K562 (cell line): ENCODE results near the gene CAPN2. TPM values are rescaled to one million over a fixed set of nuclear protein-coding genes. Genes with fewer than 3 reads are reported as not detected.
A peak's percentile ranks its signal among the peaks of the same experiment; 100 is the strongest.

Experiments used
- ATAC-seq: fragments of 200-7000 bp; cut with Tn5 transposase; 3 replicates; pipeline ENCODE4 v1.9.1; 2020; ENCODE audit warnings: moderate library complexity
- BruUV-seq: library from RNA; stranded (reverse); fragments of 400-500 nt; replicated peaks from 2 replicates; lab custom pipeline; 2021; lab: Mats Ljungman, UMichigan
- CTCF ChIA-PET: fragments of 300-600 bp; formaldehyde crosslinking; extraction: SDS; loops from one replicate; lab custom pipeline; 2021; ENCODE audit warnings: low intra/inter-chr PET ratio; lab: Yijun Ruan, JAX
- POLR2A ChIA-PET: fragments of 300-600, 350-650 bp; sonication (Branson Sonifier 250); formaldehyde crosslinking; extraction: SDS; loops from one replicate; lab custom pipeline; 2021; ENCODE audit warnings: antibody characterized with exemption, inconsistent platforms; lab: Yijun Ruan, JAX
- DNase-seq, 4 experiments: peaks; one replicate each; pipeline versions ENCODE4 v3.0.0 to v3.0.0-alpha.2; 2011 to 2018; ENCODE audit warnings: low spot score in 3 of 4, mixed read lengths in 3 of 4; ENCODE audit errors: extremely low read depth in 1 of 4
- FAIRE-seq: peaks from 2 replicates; lab custom pipeline; 2011; peaks lifted over from hg19 to GRCh38; lab: Jason Lieb, UNC
- H2AFZ ChIP-seq: 2 replicates; pipeline ENCODE4 v1.6.0; 2011; ENCODE audit warnings: low read depth, low read length, control low read depth, inconsistent platforms
- H3K27ac ChIP-seq: fragments of 200-600 bp; 3 replicates; pipeline ENCODE4 v1.8.0; 2011; ENCODE audit warnings: low read depth, mild to moderate bottlenecking, control low read depth, inconsistent platforms, low read length, moderate library complexity, mixed read lengths; ENCODE audit errors: extremely low read depth
- H3K27me3 ChIP-seq, 2 experiments: fragments of 300-600 bp in 1 of 2; 2 replicates in 1 of 2; 3 replicates in 1 of 2; pipeline versions ENCODE4 v1.6.0 to v1.8.0; 2011; ENCODE audit warnings: inconsistent platforms in 2 of 2, low read length in 2 of 2, mild to moderate bottlenecking in 1 of 2, mixed read lengths in 1 of 2, moderate library complexity in 1 of 2; ENCODE audit not compliant: control insufficient read depth in 2 of 2, insufficient read depth in 2 of 2
- H3K36me3 ChIP-seq: fragments of 300-600 bp; 3 replicates; pipeline ENCODE4 v1.8.0; 2011; ENCODE audit warnings: mild to moderate bottlenecking, low read length, inconsistent platforms; ENCODE audit not compliant: control insufficient read depth, insufficient read depth
- H3K4me1 ChIP-seq, 2 experiments: fragments of 200-600 bp in 1 of 2; replicated peaks in 1 of 2; 2 replicates in 1 of 2; 3 replicates in 1 of 2; pipeline versions ENCODE4 v1.5.1 to v1.8.0; 2011; ENCODE audit warnings: inconsistent platforms in 2 of 2, low read length in 2 of 2, mild to moderate bottlenecking in 1 of 2, mixed read lengths in 1 of 2, moderate library complexity in 1 of 2; ENCODE audit not compliant: control insufficient read depth in 2 of 2, insufficient read depth in 2 of 2
- H3K4me2 ChIP-seq: 2 replicates; pipeline ENCODE4 v1.6.1; 2011; ENCODE audit warnings: low read length, control low read depth, inconsistent platforms, mixed read lengths; ENCODE audit not compliant: insufficient read depth
- H3K4me3 ChIP-seq: fragments of 200-600 bp; sonication (generic), shearing (Covaris generic); 2 replicates; pipeline ENCODE4 v1.5.1; 2016; ENCODE audit warnings: control low read depth, inconsistent platforms
- H3K79me2 ChIP-seq: fragments of 200-600 bp; 3 replicates; pipeline ENCODE4 v1.8.0; 2011; ENCODE audit warnings: low read length, inconsistent platforms; ENCODE audit not compliant: control insufficient read depth, insufficient read depth
- H3K9ac ChIP-seq, 2 experiments: 2 replicates each; pipeline versions ENCODE4 v1.6.0 to v1.6.1; 2011; ENCODE audit warnings: low read depth in 2 of 2, low read length in 2 of 2, control low read depth in 1 of 2, inconsistent platforms in 1 of 2, mild to moderate bottlenecking in 1 of 2, mixed read lengths in 1 of 2; ENCODE audit not compliant: insufficient read depth in 1 of 2
- H3K9me1 ChIP-seq: one replicate; pipeline ENCODE4 v1.6.0; 2011; ENCODE audit warnings: inconsistent platforms, mild to moderate bottlenecking, low read length, moderate library complexity; ENCODE audit not compliant: control insufficient read depth, insufficient read depth
- H3K9me3 ChIP-seq: replicated peaks from 2 replicates; pipeline ENCODE4 v1.5.1; 2011; ENCODE audit warnings: low read depth, low read length, inconsistent platforms; ENCODE audit not compliant: control insufficient read depth, insufficient read depth
- H4K20me1 ChIP-seq: replicated peaks from 2 replicates; pipeline ENCODE4 v1.6.1; 2011; ENCODE audit warnings: low read length, inconsistent platforms, mixed read lengths; ENCODE audit not compliant: control insufficient read depth, insufficient read depth
- ASH1L ChIP-seq: fragments of 450-650 bp; IDR thresholded peaks from 2 replicates; pipeline ENCODE4 v1.6.1; 2018; ENCODE audit warnings: borderline replicate concordance, mild to moderate bottlenecking, low read depth; ENCODE audit not compliant: partially characterized antibody
- CREB1 ChIP-seq, 2 experiments: sonication (generic) in 1 of 2; formaldehyde crosslinking in 1 of 2; IDR thresholded peaks; 2 replicates each; pipeline versions ENCODE4 v1.6.1 to v1.8.0; 2012 to 2022; ENCODE audit warnings: inconsistent platforms in 1 of 2, mild to moderate bottlenecking in 1 of 2, missing genetic modification reagents in 1 of 2, moderate library complexity in 1 of 2
- ERF ChIP-seq: fragments of 450-650 bp; formaldehyde crosslinking; IDR thresholded peaks from 2 replicates; pipeline ENCODE4 v1.4.0; 2020; ENCODE audit warnings: mild to moderate bottlenecking, mixed read lengths
- FOXA1 ChIP-seq: fragments of 450-650 bp; IDR thresholded peaks from 2 replicates; pipeline ENCODE4 v1.6.1; 2016; ENCODE audit warnings: mild to moderate bottlenecking, borderline replicate concordance
- GTF2F1 ChIP-seq: IDR thresholded peaks from 2 replicates; pipeline ENCODE4 v1.6.1; 2011; ENCODE audit warnings: low read depth, low read length, improper control_type of control experiment
- KAT7 ChIP-seq: sonication (generic); formaldehyde crosslinking; IDR thresholded peaks from 2 replicates; pipeline ENCODE4 v1.8.0; 2022; ENCODE audit warnings: missing genetic modification reagents, mild to moderate bottlenecking, borderline replicate concordance
- MCM3 ChIP-seq: fragments of 450-650 bp; IDR thresholded peaks from 2 replicates; pipeline ENCODE4 v1.6.1; 2016
- POLR3G ChIP-seq: IDR thresholded peaks from 2 replicates; pipeline ENCODE4 v1.6.1; 2011; ENCODE audit not compliant: insufficient read length, insufficient replicate concordance; ENCODE audit errors: extremely low read depth
- PPARD ChIP-seq: fragments of 250-450 bp; sonication (Bioruptor Pico); IDR thresholded peaks from 2 replicates; pipeline ENCODE4 v1.8.0; 2022; ENCODE audit warnings: inconsistent platforms, mild to moderate bottlenecking, moderate library complexity
- RNF219 ChIP-seq: fragments of 250-450 bp; sonication (Bioruptor Pico); IDR thresholded peaks from 2 replicates; pipeline ENCODE4 v1.5.0; 2022; ENCODE audit warnings: mild to moderate bottlenecking
- SETDB1 ChIP-seq: IDR thresholded peaks from one replicate; pipeline ENCODE4 v1.6.1; 2012; ENCODE audit warnings: low read length, control low read depth, inconsistent platforms
- SNAPC5 ChIP-seq: fragments of 250-450 bp; sonication (Bioruptor Pico); IDR thresholded peaks from 2 replicates; pipeline ENCODE4 v1.8.0; 2021; ENCODE audit warnings: moderate library complexity, mild to moderate bottlenecking, inconsistent platforms
- SRSF3 ChIP-seq: fragments of 200-400 bp; formaldehyde crosslinking; IDR thresholded peaks from 2 replicates; pipeline ENCODE4 v1.6.1; 2016; ENCODE audit warnings: mild to moderate bottlenecking, low read length, moderate library complexity; ENCODE audit not compliant: insufficient read depth
- THAP12 ChIP-seq: fragments of 250-450 bp; sonication (Bioruptor Pico); IDR thresholded peaks from 2 replicates; pipeline ENCODE4 v1.9.0; 2021; ENCODE audit warnings: mild to moderate bottlenecking, inconsistent platforms
- ZNF311 ChIP-seq: fragments of 250-450 bp; sonication (Bioruptor Pico); IDR thresholded peaks from 2 replicates; pipeline ENCODE4 v1.4.0; 2020; ENCODE audit warnings: mild to moderate bottlenecking, moderate library complexity
- ZNF79 ChIP-seq: fragments of 250-450 bp; sonication (Bioruptor Pico); IDR thresholded peaks from 2 replicates; pipeline ENCODE4 v1.4.0; 2020; ENCODE audit warnings: low read depth, mild to moderate bottlenecking, moderate library complexity
- WGBS: fragments of 100-300 bp; shearing (Covaris generic); methylation state at CpG from one replicate; pipeline ENCODE4 v1.1.6; 2016; ENCODE audit warnings: low coverage, mixed read lengths; ENCODE audit not compliant: insufficient coverage; ENCODE audit errors: missing lambda C conversion rate; 5-methylcytosine and 5-hydroxymethylcytosine counted together
- in situ Hi-C: fragments of 300-500 bp; cut with MboI; formaldehyde crosslinking; loops from 4 replicates; pipeline ENCODE4 v1.15.0; 2018; ENCODE audit warnings: inconsistent platforms, mixed read lengths
- intact Hi-C: fragments of 100-400 bp; cut with micrococcal nuclease; formaldehyde crosslinking; loops from 2 replicates; pipeline ENCODE4 v1.14.2; 2022
- polyA plus RNA-seq, 8 experiments: library from polyadenylated mRNA; depleted of rRNA in 4 of 8; stranded (reverse) in 5 of 8; unstranded in 3 of 8; fragments of >200 nt; fragmentation: Nextera tagmentation in 2 of 8; fragmentation: Illumina TruSeq in 1 of 8; extraction: Ambion mirVana in 2 of 8; extraction: Trizol in 1 of 8; gene quantifications; 2 replicates each; pipeline versions ENCODE4 v1.2.1 to v1.2.3, GENCODE V29; 2011 to 2014; ENCODE audit warnings: inconsistent platforms in 1 of 8, missing spikeins in 1 of 8
- total RNA-seq, 7 experiments: library from RNA; depleted of rRNA in 6 of 7; stranded (reverse); fragments of >200 nt in 6 of 7; fragmentation: Illumina TruSeq in 2 of 7; extraction: Trizol in 2 of 7; gene quantifications; 2 replicates each; pipeline versions ENCODE4 v1.2.1 to v1.2.3, GENCODE V29; 2011 to 2021; ENCODE audit warnings: low replicate concordance in 1 of 7

CAPN2 gene
- total and polyA plus RNA-seq, 9 of the 15 experiments (the other 6 are each of a cell fraction or from before 2014, with no cell fraction given): 24.6 to 157 (median 101) TPM

- no peak for TF ChIP-seq RNF219 (CRISPR knock-in tag)
Observed at GRCh38 chr1:223775711-223776074, 63.4 kb downstream of the CAPN2 start (continued).

- peak overlapping the region; percentile 69 for H3K4me2 ChIP-seq
- intact Hi-C loops: no loop called here
- ChIA-PET CTCF (no interaction called here), POLR2A (interaction anchor here (0.5 to 9.8 kb wide), 9 partner anchors 10 to 75 kb away, joined by 3 to 75 read pairs (median 6); partner anchors contain the start of gene TP53BP2)
- peak overlapping the region; percentile 87 for H3K27ac ChIP-seq
- no peak overlapping the region for H3K4me3 ChIP-seq
- H3K79me2 ChIP-seq: peaks cover 15% of the 10 kb centered on the region; the same call in 2 of the 3 replicates
- no peak overlapping the region for H2AFZ ChIP-seq
- H3K36me3 ChIP-seq: peaks cover 94% of the 10 kb centered on the region
- H3K9me1 ChIP-seq: no peaks in the 10 kb centered on the region
- no peaks in the 10 kb centered on the region for H4K20me1 ChIP-seq
- in situ Hi-C loops: no loop called here
- no TSS peak for BruUV-seq
- no peaks in the 10 kb centered on the region for H3K9me3 ChIP-seq
- WGBS: 12% methylated on average over 9 of the region's 9 CpGs
- peaks cover 22 to 51% of the 10 kb centered on the region in 2 experiments for H3K4me1 ChIP-seq
- FAIRE-seq (peak; percentile 78), DNase-seq (peak in 3 of 4 experiments; percentile 40 to 86 (median 63)), ATAC-seq (peak; percentile 77)
- H3K27me3 ChIP-seq: no peaks in the 10 kb centered on the region
- H3K9ac ChIP-seq: peak overlapping the region; percentile 53 to 77; a peak in 3 of 4 replicates
- TF ChIP-seq ZNF311 (CRISPR knock-in tag) (no peak), THAP12 (no peak), SRSF3 (no peak), ERF (CRISPR knock-in tag) (0 out of 2 replicates have a peak, but pooled peaks have one; percentile 25), SETDB1 (no peak), POLR3G (no peak), ZNF79 (CRISPR knock-in tag) (no peak), PPARD (CRISPR knock-in tag) (no peak), GTF2F1 (no peak), SNAPC5 (CRISPR knock-in tag) (no peak), ASH1L (no peak), CREB1 (IDR thresholded peaks at IDR 0.05) (peak; percentile 26; the same call in 1 of the 2 replicates), CREB1 (CRISPR knock-in tag; IDR thresholded peaks at IDR 0.05) (no peak), KAT7 (CRISPR knock-in tag) (peak; percentile 61; the same call in 1 of the 2 replicates), FOXA1 (no peak), MCM3 (no peak)
Observed at GRCh38 chr1:223776075-223776814, 63.9 kb downstream of the CAPN2 start.
